ENCODE measurements around the gene USH2A.
"Not testable (repeated sequence)": the region's sequence is repeated elsewhere in the genome, so short reads cannot be mapped to it uniquely, and the experiment has no call there.

Gene USH2A

DNA sequence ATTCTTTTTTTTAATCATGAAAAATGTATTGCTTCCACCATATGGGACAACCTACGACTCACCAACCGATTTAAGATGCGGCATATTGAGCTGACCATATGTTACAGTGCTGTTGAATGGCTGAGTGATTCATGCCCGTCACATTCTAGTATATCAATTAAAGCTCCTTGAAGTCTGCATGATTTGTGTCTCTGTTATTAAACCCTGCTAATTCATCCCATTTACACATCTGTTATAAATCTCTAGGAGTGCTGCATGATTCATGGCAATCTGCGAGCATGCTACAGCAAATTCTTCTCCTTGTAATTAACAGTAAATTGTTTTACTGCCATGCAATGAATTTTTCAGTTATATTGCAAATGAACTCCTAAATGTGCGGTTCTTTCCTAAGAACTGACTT, 239.8 kb downstream of the USH2A start:
- no peak overlapping the region for H3K4me3 ChIP-seq (ENCODE audit: low read length)
- TF ChIP-seq ZNF274 (IDR thresholded peaks at IDR 0.05; ENCODE audit: low read depth, low read length) = no peak

DNA sequence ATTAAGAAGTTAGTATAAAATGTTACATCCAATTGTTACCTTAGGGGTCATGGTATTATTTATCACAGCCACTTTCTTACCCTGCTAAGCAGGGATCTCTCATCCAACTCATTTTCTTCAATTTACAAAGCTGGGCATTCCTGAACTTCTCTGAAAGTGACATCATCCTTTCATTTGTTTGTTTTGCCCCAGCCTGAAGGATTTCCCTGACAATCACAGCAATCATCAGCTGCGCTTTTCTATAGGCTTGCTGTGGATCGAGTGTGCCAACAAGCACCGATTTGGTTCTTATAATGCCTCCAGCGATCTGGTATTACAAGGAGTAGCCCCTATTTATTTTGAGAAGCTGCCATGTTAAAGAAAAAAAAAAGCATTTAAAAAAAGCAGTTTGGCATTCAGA, 240.2 kb downstream of the USH2A start:
- TF ChIP-seq ZNF274 (IDR thresholded peaks at IDR 0.05; ENCODE audit: low read depth, low read length) = no peak
- no peak overlapping the region for H3K4me3 ChIP-seq (ENCODE audit: low read length)

DNA sequence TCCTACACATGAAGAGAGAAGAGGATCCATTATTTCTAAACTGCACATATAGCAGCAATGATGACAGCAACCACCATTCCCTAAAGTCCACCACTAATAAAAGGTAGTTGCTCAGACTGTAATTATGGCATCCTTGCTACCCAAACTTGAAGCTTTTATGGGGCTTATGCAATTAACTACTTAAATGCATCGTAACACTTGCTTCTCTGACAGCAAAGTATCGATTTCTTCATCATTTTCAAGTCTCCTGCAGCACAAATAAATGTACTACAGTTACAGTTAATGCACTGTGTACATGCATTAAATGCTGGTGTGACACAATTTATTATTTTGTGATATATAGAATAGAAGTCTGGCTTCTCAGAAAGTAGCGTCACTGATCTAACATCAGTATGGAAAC, 241.7 kb downstream of the USH2A start:
- no peak overlapping the region for H3K4me3 ChIP-seq (ENCODE audit: low read length)
- TF ChIP-seq ZNF274 (IDR thresholded peaks at IDR 0.05; ENCODE audit: low read depth, low read length) = no peak

DNA sequence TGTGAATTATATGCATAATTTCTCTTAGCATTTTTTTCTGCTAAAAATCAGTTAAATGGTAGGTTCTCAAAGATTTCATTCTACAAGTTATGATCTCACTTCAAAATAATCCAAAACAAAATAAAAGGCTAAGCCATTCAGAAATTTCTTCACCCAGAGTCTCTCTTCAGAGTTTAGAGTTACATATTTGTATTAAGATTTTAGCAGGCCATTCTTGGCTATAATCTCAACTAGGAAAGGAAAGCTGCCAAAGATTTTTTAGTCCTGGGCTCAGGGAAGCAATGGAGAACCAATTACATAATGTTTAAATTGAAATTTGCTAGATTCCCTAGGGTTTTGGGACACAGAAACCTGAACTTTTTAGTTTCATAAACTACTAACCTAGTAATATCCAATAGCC, 245.0 kb downstream of the USH2A start:
- no peak for TF ChIP-seq ZNF274 (IDR thresholded peaks at IDR 0.05; ENCODE audit: low read depth, low read length)

DNA sequence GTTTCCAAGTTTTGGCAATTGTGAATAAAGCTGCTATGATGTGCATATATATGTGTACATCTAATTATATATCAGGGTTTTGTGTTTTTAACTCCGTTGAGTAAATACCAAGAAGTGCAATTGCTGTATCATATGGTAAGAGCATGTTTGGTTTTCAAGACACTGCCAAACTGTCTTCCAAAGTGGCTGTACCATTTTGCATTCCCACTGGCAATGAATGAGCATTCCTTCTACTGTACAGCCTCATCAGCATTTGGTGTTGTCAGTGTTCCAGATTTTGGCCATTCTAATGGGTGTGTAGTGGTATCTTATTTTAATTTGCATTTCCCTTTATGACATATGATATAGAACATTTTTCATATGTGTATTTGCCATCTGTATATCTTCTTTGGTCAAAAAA, 246.3 kb downstream of the USH2A start:
- no peak for TF ChIP-seq ZNF274 (IDR thresholded peaks at IDR 0.05; ENCODE audit: low read depth, low read length)

More for the DNA sequence above, 245.0 kb downstream of the USH2A start:
- H3K4me3 ChIP-seq (ENCODE audit: low read length) = no peak overlapping the region

DNA sequence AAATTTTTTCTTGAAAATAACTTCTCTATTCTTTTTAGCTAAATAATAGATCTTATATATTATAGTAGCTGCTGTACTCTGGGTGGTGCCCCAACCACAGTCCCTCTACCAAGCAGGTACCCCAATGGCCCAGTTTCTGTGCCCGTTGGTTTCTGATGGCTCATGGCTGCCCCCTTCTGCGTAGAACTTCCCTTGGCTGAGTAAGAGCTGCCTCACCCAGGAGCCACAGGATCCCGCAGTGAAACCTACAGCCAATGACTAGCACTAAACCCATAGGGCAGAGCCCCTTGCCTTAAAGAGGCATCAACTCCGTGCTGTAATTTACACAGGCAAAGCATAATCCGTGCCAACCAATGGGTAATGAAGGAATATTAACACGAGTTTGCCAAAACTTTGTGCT, 247.5 kb downstream of the USH2A start:
- no peak for TF ChIP-seq ZNF274 (IDR thresholded peaks at IDR 0.05; ENCODE audit: low read depth, low read length)
- no peak overlapping the region for H3K4me3 ChIP-seq (ENCODE audit: low read length)

More for the DNA sequence above, 246.3 kb downstream of the USH2A start:
- H3K4me3 ChIP-seq (ENCODE audit: low read length) = no peak overlapping the region

DNA sequence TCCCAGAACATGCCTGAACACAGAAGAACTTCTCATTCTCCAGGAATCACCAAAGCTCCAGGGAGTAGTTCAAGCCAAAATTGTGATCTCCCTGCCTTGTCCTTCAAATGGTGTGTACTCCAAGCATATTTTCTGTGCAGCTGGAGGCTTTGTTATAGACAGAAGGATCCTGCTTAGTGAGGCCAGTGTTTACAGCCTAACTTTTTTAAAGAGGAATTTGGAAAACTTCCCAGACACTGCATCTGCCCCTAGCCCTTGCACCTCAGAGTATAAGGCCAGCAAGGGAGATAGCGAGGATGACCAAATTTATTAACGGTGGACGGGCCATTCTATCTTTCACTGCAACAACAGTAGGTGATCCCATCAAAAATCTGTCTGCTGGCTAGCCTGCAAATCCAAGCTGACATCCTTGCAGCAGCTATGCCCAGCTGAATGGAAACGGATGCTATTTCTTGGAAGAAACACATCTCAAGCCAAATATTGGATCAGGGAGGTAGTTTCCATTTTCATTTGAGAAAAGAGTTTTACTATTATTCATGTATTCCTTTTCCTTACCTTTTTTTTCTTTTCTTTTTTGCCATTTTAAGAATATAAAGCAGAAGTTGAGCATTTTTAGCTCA, 249.8 kb downstream of the USH2A start:
- no peak for TF ChIP-seq ZNF274 (IDR thresholded peaks at IDR 0.05; ENCODE audit: low read depth, low read length)
- H3K4me3 ChIP-seq (ENCODE audit: low read length) = no peak overlapping the region

DNA sequence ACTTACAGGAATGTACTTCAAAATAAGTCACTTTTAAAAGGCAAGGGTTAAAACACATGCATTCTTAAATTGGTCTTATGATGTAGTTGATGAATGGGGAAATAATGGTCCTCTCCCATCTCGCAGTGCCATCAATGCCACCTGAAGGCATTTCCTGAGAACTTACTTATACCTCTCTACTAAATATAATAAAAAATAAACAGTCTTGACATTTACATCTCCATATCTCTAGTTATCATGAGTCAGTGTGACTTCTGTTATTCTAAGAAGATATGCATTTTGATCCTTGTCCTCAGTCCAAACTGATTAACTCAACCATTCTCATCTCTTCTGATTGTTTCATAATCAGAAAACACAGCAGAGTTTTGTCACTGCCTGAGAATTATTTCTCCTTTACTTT, 253.9 kb downstream of the USH2A start:
- H3K4me3 ChIP-seq (ENCODE audit: low read length) = no peak overlapping the region
- no peak for TF ChIP-seq ZNF274 (IDR thresholded peaks at IDR 0.05; ENCODE audit: low read depth, low read length)

DNA sequence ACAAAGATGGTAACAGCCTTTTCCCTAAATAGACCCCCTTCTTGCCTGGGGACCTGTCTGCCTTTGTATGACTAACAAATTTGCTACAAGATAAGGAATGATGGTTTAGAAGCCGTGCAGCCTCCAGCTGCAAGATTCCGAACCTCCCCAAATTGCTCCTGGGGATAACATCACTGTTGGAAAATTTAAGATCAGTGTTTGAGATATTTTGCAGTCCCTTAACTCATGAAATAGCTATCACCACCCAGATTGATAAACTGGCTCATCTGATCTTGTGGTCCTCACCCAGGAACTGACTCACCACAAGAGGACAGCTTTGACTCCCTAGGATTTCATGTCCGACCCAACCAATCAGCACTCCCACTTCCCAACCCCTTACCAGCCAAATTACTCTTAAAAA, 254.7 kb downstream of the USH2A start:
- no peak overlapping the region for H3K4me3 ChIP-seq (ENCODE audit: low read length)
- TF ChIP-seq ZNF274 (IDR thresholded peaks at IDR 0.05; ENCODE audit: low read depth, low read length) = no peak

DNA sequence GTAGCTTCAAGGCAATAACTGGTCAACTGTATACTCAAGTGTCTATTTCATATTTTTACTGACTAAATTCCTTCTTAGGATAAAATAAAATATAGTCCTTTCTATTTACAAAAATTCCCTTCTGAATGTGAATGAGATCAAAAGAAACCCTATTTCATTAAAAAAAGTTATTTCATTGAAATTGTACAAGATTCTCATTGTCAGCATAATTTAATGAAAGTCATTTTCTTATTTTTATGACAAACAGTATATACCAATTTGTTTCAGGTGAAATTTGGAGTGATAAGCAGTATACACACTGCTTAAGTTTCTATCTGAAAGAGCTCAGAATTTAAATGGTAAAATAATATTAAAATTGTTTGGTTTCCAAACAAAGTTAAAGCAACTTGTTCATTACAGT, 269.2 kb downstream of the USH2A start:
- no peak overlapping the region for H3K4me3 ChIP-seq (ENCODE audit: low read length)
- no peak for TF ChIP-seq ZNF274 (IDR thresholded peaks at IDR 0.05; ENCODE audit: low read depth, low read length)

DNA sequence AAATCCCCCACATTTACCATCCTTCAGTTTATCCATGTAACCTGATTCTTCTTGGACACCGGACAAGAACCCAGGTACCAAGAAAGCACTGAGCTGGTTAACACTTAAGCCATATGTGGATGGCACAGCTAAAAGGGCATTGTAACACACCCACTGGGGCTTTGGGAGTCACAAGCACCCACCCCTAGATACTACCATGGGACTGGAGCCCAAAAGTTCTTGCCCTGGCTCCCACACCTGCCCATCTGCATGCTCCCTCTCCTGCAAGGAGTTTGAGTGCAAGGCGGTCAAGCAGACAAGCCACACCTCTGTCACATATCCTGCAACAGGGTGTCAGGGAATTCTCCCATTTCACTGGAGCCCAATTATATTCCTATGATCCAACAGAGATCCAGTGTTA, 270.1 kb downstream of the USH2A start:
- H3K4me3 ChIP-seq (ENCODE audit: low read length) = no peak overlapping the region
- TF ChIP-seq ZNF274 (IDR thresholded peaks at IDR 0.05; ENCODE audit: low read depth, low read length) = no peak

DNA sequence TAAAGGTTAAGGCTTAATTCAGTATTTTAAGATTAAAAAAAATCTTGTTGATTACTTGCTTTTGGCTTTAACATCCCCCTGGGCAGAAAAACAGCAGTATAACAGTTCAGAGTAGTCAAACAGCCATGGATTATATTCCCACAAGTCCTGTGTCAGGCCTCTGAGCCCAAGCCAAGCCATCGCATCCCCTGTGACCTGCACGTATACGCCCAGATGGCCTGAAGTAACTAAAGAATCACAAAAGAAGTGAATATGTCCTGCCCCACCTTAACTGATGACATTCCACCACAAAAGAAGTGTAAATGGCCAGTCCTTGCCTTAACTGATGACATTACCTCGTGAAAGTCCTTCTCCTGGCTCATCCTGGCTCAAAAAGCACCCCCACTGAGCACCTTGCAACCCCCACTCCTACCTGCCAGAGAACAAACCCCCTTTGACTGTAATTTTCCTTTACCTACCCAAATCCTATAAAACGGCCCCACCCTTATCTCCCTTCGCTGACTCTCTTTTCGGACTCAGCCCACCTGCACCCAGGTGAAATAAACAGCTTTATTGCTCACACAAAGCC, 277.7 kb downstream of the USH2A start:
- H3K4me3 ChIP-seq (ENCODE audit: low read length) = not testable (repeated sequence)

DNA sequence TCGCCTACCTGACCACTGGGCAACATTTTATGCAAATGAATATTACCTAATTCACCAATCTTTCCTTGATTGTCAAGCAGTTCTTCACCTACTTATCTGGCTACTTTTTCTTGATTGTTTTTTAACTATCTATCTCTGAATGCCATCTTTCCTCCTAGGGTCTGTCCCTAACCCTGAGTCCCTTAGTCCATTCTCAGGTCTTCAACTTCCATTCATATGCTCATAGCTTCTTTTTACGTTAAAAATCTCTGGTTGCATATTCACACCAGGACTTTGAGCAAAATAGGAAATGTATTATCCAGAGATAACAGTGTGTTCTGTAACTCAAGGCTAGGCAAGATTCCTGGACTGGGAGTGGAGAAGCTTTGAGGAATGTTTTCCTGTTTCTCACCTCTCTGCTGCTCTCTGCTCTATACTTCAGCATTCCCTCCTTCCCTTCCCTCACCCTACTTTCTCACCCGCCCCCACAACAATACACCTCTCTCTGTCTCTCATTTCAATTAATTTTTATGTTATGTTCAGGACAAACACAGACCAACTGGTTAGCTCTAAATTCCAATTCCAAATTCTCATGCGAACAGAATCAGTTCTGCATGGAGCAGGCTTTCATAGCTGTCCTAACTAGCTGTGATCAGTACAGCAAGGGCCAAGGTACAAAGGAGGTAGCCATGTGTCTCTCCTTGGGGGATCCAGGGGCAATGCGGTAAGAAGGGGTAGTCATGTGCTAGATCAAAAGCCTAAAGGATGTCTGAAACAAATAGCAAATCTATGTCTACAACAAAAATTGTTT, 278.4 kb downstream of the USH2A start:
- TF ChIP-seq ZNF274 (IDR thresholded peaks at IDR 0.05; ENCODE audit: low read depth, low read length) = no peak
- no peak overlapping the region for H3K4me3 ChIP-seq (ENCODE audit: low read length)

DNA sequence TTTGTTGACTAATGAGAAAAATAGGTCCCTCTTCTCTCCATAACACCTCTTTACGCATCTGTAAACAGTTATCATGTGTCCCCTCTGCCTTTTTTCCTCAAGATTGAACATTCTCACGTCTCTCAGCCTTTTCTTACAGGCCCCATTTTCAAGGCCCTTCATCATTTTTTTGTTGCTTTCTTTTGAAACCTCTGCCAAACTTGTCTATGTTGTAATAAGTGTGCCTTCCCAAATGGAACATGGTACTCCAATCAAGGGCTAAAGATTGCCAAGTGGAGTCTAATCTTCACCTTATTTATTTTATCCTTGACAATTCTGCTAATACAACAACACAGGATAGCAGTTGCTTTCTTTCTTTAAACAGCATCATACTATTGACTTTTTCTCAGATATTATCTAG, 280.3 kb downstream of the USH2A start:
- no peak overlapping the region for H3K4me3 ChIP-seq (ENCODE audit: low read length)
- no peak for TF ChIP-seq ZNF274 (IDR thresholded peaks at IDR 0.05; ENCODE audit: low read depth, low read length)

All from GM08714 (cell line).